PC-9 (cell line): ENCODE results near the gene SAMD11.

ENCODE experiments used
- CTCF ChIP-seq: fragments of 200-600 bp; sonication (generic); conservative IDR thresholded peaks from 2 replicates; pipeline ENCODE4 v1.6.1; 2017; ENCODE audit warnings: mixed run types, antibody characterized with exemption, mild to moderate bottlenecking, moderate library complexity
- EZH2 ChIP-seq: fragments of 200-600 bp; sonication (generic); IDR thresholded peaks from 2 replicates; pipeline ENCODE4 v1.8.0; 2017; ENCODE audit warnings: antibody characterized with exemption, low read depth

DNA sequence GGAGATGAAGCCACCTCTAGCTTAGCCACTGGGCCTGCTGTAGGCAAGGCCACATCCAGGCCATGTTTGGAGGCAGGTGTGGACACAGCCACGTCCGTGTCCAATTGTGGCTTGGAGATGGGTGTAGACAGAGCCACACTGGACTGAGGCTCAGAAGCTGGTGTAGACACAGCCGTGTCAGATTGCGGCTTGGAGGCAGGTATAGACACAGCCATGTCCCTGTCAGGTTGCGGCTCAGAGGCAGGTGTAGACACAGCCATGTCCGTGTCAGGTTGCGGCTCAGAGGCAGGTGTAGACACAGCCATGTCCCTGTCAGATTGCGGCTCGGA, 56.0 kb downstream of the SAMD11 start:
- TF ChIP-seq CTCF (no peak), EZH2 (no peak)
